ENCODE data around the gene PRKAG3. TPM values are rescaled to one million over a fixed set of nuclear protein-coding genes. Genes with fewer than 3 reads are reported as not detected.

Gene PRKAG3
- polyA plus RNA-seq, 1 experiment = not detected

DNA sequence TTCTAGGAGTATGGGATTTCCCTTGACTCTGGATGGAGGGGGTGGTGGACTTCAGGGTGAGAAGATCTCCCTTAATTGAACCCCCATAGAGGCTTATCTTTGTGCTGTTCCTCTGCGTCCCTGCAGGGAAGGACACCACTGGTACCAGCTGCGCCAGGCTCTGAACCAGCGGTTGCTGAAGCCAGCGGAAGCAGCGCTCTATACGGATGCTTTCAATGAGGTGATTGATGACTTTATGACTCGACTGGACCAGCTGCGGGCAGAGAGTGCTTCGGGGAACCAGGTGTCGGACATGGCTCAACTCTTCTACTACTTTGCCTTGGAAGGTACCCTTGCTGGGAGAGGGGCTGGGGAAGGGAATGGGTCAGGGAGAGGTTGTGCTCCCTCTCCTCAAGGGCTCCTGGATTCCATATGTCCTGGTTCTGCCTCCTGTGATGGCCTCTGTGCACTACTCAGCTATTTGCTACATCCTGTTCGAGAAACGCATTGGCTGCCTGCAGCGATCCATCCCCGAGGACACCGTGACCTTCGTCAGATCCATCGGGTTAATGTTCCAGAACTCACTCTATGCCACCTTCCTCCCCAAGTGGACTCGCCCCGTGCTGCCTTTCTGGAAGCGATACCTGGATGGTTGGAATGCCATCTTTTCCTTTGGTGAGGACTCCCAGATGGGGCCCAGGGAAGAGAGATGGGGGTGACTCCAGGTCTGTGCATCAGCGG lies 19.3 kb downstream of the PRKAG3 start:
- DNase-seq (ENCODE audit: low read depth) = no peak
- POLR2A ChIA-PET = no interaction called here
- CTCF ChIA-PET = no interaction called here
- TF ChIP-seq, protein P1, sequence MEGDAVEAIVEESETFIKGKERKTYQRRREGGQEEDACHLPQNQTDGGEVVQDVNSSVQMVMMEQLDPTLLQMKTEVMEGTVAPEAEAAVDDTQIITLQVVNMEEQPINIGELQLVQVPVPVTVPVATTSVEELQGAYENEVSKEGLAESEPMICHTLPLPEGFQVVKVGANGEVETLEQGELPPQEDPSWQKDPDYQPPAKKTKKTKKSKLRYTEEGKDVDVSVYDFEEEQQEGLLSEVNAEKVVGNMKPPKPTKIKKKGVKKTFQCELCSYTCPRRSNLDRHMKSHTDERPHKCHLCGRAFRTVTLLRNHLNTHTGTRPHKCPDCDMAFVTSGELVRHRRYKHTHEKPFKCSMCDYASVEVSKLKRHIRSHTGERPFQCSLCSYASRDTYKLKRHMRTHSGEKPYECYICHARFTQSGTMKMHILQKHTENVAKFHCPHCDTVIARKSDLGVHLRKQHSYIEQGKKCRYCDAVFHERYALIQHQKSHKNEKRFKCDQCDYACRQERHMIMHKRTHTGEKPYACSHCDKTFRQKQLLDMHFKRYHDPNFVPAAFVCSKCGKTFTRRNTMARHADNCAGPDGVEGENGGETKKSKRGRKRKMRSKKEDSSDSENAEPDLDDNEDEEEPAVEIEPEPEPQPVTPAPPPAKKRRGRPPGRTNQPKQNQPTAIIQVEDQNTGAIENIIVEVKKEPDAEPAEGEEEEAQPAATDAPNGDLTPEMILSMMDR (IDR thresholded peaks at IDR 0.05; ENCODE audit: insufficient read depth, low read depth, low read length) = no peak
- no peaks in the 10 kb centered on the region; the same call in 1 of the 2 replicates for H3K36me3 ChIP-seq (ENCODE audit: control insufficient read depth, insufficient read depth, low read length)
- H3K27me3 ChIP-seq (ENCODE audit: control insufficient read depth, insufficient read depth, low read length) = no peaks in the 10 kb centered on the region
- no peak overlapping the region for H3K4me3 ChIP-seq (ENCODE audit: low read depth, low read length)

DNA sequence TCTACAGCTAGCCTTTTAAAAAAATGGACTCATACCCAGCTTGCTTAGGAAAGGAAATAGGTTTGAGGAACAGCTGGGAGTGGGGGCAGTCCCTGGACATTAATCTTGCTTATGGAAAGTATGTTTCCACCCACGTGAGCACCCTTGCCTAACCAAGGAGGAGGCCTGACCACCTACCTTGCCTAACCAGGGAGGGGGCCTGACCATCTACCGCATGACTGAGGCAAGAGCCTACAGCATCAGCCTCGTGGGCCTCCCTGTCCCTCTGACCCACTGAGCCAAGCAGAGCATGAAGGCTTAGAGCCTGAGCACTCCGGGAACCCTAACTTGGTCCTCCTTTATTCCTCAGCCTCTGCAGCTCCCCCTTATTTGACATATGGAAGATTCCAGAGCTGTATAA lies 20.2 kb downstream of the PRKAG3 start:
- ChIA-PET CTCF (interaction anchor here (0.8 to 1.3 kb wide), 2 partner anchors 100 to 545 kb away, joined by 3 read pairs; partner anchors contain the start of gene TTLL4), POLR2A (no interaction called here)
- H3K4me3 ChIP-seq (ENCODE audit: low read depth, low read length) = no peak overlapping the region
- H3K36me3 ChIP-seq (ENCODE audit: control insufficient read depth, insufficient read depth, low read length) = no peaks in the 10 kb centered on the region; the same call in 1 of the 2 replicates
- no peak for DNase-seq (ENCODE audit: low read depth)
- H3K27me3 ChIP-seq (ENCODE audit: control insufficient read depth, insufficient read depth, low read length) = no peaks in the 10 kb centered on the region
- TF ChIP-seq, protein P1 (IDR thresholded peaks at IDR 0.05; ENCODE audit: insufficient read depth, low read depth, low read length) = no peak

DNA sequence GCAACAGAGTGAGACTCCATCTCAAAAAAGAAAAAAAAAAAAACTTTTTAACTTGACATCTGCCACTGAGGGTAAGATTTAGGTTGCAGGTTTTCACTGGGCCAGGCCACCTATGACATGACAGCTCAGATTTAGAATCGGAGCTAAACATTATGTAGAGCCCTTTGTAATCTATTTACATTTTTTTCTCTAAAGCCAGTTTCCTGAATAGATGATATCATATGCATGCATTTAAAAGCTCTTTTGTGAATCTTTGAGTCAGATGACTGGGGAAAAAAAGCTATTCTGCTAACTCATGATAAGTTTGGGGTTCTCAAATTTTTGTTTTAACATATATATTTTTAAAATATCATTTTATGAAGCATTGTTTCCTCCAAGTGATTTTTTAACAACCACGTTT lies 21.3 kb downstream of the PRKAG3 start:
- no peak overlapping the region for H3K4me3 ChIP-seq (ENCODE audit: low read depth, low read length)
- DNase-seq (ENCODE audit: low read depth) = no peak
- ChIA-PET CTCF (interaction anchor here (0.7 to 1.3 kb wide), 2 partner anchors 53 to 543 kb away, joined by 3 read pairs; no protein-coding TSS in a partner anchor), POLR2A (no interaction called here)
- no peaks in the 10 kb centered on the region for H3K27me3 ChIP-seq (ENCODE audit: control insufficient read depth, insufficient read depth, low read length)
- H3K36me3 ChIP-seq (ENCODE audit: control insufficient read depth, insufficient read depth, low read length) = no peaks in the 10 kb centered on the region; the same call in 1 of the 2 replicates
- TF ChIP-seq, protein P1 (IDR thresholded peaks at IDR 0.05; ENCODE audit: insufficient read depth, low read depth, low read length) = no peak

DNA sequence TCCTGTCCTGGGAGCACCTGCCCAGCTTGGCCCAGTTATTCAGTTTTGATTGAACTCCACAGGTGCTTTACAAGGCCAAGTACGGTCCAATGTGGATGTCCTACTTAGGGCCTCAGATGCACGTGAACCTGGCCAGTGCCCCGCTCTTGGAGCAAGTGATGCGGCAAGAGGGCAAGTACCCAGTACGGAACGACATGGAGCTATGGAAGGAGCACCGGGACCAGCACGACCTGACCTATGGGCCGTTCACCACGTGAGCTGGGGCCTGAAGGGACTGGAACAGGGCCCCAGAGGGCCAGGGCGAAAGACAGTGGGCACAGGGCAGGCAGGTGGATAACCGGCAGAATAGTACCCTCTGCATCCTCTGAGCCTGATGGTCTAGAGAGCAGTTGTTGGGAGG lies 22.1 kb downstream of the PRKAG3 start:
- no peak for DNase-seq (ENCODE audit: low read depth)
- TF ChIP-seq, protein P1 (IDR thresholded peaks at IDR 0.05; ENCODE audit: insufficient read depth, low read depth, low read length) = no peak
- ChIA-PET CTCF (interaction anchor here (0.7 to 1.2 kb wide), 2 partner anchors 38 to 52 kb away, joined by 3 read pairs; no protein-coding TSS in a partner anchor), POLR2A (interaction anchor here (0.7 kb wide), 1 partner anchor 122 kb away, joined by 11 read pairs; no protein-coding TSS in a partner anchor)
- H3K27me3 ChIP-seq (ENCODE audit: control insufficient read depth, insufficient read depth, low read length) = no peaks in the 10 kb centered on the region
- H3K4me3 ChIP-seq (ENCODE audit: low read depth, low read length) = no peak overlapping the region
- no peaks in the 10 kb centered on the region for H3K36me3 ChIP-seq (ENCODE audit: control insufficient read depth, insufficient read depth, low read length)

DNA sequence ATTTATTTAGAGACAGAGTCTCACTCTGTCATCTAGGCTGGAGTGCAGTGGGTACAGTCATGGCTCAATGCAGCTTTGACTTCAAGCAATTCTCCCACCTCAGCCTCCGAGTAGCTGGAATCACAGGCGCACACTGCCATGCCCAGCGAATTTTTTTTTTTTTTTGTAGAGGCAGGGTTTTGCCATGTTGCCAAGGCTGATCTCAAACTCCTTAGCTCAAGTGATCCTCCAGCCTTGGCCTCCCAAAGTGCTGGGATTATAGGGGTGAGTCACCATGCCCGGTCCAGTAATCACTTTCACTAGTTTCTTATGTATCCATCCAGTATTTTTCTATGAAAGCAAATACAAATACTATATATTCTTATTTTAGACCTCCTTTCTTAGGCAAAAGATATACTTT lies 24.0 kb downstream of the PRKAG3 start:
- no peak for DNase-seq (ENCODE audit: low read depth)
- POLR2A ChIA-PET = no interaction called here

More for the DNA sequence above, 24.0 kb downstream of the PRKAG3 start:
- H3K36me3 ChIP-seq (ENCODE audit: control insufficient read depth, insufficient read depth, low read length) = no peaks in the 10 kb centered on the region
- CTCF ChIA-PET = interaction anchor here (0.6 to 1.7 kb wide), 2 partner anchors 54 to 66 kb away, joined by 3 read pairs; no protein-coding TSS in a partner anchor
- H3K27me3 ChIP-seq (ENCODE audit: control insufficient read depth, insufficient read depth, low read length) = no peaks in the 10 kb centered on the region
- TF ChIP-seq, protein P1 (IDR thresholded peaks at IDR 0.05; ENCODE audit: insufficient read depth, low read depth, low read length) = no peak
- H3K4me3 ChIP-seq (ENCODE audit: low read depth, low read length) = no peak overlapping the region

All from BJ (cell line).